ENCODE data around the gene PIGM. TPM values are rescaled to one million over a fixed set of nuclear protein-coding genes. Genes with fewer than 3 reads are reported as not detected.

The PIGM gene
- total RNA-seq, 1 donor from 2014 or later, result 7.7 TPM

DNA sequence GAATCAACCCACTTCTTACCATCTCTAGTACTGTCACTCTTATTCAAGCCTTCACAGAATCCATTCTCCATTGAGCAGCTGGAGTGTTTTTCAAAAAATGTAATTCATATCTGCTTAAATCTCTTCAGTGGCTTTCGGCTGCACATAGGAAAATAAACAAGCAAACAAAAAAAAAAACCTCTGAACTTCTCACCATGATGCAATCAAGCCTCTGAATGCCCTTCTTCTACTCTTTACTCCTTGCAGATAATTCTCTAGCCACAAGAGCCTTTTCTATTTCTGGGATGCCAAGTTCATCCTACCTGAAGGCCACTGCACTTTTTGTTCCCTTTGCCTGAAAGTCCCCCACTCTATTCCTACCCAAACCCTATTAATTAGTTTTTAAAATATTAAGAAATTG, 14.2 kb downstream of the PIGM start:
- no peak for DNase-seq (ENCODE audit: extremely low spot score, unreplicated experiment)
- Mint-ChIP-seq H3K27ac (ENCODE audit: unreplicated experiment) (no peak overlapping the region), H3K4me3 (ENCODE audit: unreplicated experiment) (no peak overlapping the region), H3K9me3 (ENCODE audit: unreplicated experiment) (no peaks in the 10 kb centered on the region), H3K36me3 (ENCODE audit: unreplicated experiment) (no peaks in the 10 kb centered on the region), H3K4me1 (ENCODE audit: unreplicated experiment) (peaks cover 2% of the 10 kb centered on the region), H3K27me3 (ENCODE audit: unreplicated experiment) (peaks cover 55% of the 10 kb centered on the region)
- TF ChIP-seq, protein P1, sequence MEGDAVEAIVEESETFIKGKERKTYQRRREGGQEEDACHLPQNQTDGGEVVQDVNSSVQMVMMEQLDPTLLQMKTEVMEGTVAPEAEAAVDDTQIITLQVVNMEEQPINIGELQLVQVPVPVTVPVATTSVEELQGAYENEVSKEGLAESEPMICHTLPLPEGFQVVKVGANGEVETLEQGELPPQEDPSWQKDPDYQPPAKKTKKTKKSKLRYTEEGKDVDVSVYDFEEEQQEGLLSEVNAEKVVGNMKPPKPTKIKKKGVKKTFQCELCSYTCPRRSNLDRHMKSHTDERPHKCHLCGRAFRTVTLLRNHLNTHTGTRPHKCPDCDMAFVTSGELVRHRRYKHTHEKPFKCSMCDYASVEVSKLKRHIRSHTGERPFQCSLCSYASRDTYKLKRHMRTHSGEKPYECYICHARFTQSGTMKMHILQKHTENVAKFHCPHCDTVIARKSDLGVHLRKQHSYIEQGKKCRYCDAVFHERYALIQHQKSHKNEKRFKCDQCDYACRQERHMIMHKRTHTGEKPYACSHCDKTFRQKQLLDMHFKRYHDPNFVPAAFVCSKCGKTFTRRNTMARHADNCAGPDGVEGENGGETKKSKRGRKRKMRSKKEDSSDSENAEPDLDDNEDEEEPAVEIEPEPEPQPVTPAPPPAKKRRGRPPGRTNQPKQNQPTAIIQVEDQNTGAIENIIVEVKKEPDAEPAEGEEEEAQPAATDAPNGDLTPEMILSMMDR (IDR thresholded peaks at IDR 0.05), result no peak

DNA sequence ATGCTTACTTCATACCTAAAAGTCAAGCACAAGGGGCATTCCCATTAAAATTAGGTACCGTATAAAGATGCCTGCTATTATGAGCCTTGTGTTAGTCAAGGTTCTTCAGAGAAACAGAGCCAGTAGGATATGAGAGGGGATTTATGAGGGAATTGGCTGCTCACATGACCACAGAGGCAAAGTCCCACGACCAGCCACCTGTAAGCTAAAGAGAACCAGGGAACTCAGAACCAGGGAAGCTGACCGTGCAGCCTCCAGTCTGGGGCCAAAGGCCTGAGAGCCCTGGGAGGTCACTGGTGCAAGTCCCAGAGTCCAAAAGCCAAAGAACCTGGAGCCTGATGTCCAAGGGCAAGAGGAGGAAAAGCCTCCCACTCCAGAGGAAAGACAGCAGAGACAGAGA, 20.0 kb downstream of the PIGM start:
- Mint-ChIP-seq H3K27me3 (ENCODE audit: unreplicated experiment) (peaks cover 62% of the 10 kb centered on the region), H3K4me1 (ENCODE audit: unreplicated experiment) (no peaks in the 10 kb centered on the region), H3K36me3 (ENCODE audit: unreplicated experiment) (no peaks in the 10 kb centered on the region), H3K4me3 (ENCODE audit: unreplicated experiment) (no peak overlapping the region), H3K27ac (ENCODE audit: unreplicated experiment) (no peak overlapping the region), H3K9me3 (ENCODE audit: unreplicated experiment) (no peaks in the 10 kb centered on the region)
- TF ChIP-seq, protein P1 (IDR thresholded peaks at IDR 0.05), result no peak
- no peak for DNase-seq (ENCODE audit: extremely low spot score, unreplicated experiment)

DNA sequence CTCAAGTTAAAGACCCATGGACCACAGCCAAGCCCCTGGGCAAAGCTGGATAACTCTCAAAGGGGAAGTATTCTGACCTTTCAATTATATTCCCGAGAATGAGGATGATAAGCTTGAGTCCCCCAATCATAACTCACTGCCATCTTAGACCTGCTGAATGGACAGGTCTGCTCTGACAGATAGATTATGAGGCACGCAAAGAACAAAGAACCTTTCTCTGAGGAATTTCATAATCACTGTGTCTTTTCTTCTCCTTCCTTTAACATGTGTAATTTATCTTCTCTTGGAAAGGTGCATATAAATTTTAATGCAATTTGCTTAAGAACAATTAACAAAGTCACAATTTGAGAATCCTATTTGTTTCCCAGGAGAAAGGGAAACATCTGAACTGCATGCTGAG, 22.0 kb downstream of the PIGM start:
- no peak overlapping the region for H3K27ac Mint-ChIP-seq (ENCODE audit: unreplicated experiment)
- H3K27me3 Mint-ChIP-seq (ENCODE audit: unreplicated experiment), result peaks cover 56% of the 10 kb centered on the region
- no peaks in the 10 kb centered on the region for H3K9me3 Mint-ChIP-seq (ENCODE audit: unreplicated experiment)
- H3K4me3 Mint-ChIP-seq (ENCODE audit: unreplicated experiment), result no peak overlapping the region
- H3K36me3 Mint-ChIP-seq (ENCODE audit: unreplicated experiment), result no peaks in the 10 kb centered on the region
- H3K4me1 Mint-ChIP-seq (ENCODE audit: unreplicated experiment), result no peaks in the 10 kb centered on the region
- no peak for DNase-seq (ENCODE audit: extremely low spot score, unreplicated experiment)
- TF ChIP-seq, protein P1 (IDR thresholded peaks at IDR 0.05), result no peak

DNA sequence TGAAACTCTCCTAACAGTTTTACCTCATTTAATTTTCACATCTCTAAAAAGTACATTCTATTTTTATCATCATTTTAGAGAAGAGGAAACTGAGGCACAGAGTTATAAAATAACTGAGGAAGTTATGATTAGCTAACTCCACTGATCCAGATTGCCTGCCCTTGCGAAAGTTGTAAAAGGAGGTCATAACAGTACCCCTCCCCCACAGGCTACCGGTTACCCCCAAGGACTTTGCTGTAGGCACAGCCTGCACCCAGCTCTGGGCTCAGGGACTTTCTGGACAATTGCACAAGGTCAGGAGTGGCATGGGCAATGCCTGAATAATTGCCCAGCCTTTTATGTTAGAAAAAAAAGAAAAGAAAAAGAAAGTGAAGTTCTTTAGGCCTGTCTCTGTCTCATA, 22.7 kb downstream of the PIGM start:
- no peak for DNase-seq (ENCODE audit: extremely low spot score, unreplicated experiment)
- H3K27ac Mint-ChIP-seq (ENCODE audit: unreplicated experiment), result no peak overlapping the region
- H3K4me1 Mint-ChIP-seq (ENCODE audit: unreplicated experiment), result no peaks in the 10 kb centered on the region
- H3K9me3 Mint-ChIP-seq (ENCODE audit: unreplicated experiment), result no peaks in the 10 kb centered on the region
- H3K27me3 Mint-ChIP-seq (ENCODE audit: unreplicated experiment), result peaks cover 52% of the 10 kb centered on the region
- H3K4me3 Mint-ChIP-seq (ENCODE audit: unreplicated experiment), result no peak overlapping the region
- TF ChIP-seq, protein P1 (IDR thresholded peaks at IDR 0.05), result no peak
- H3K36me3 Mint-ChIP-seq (ENCODE audit: unreplicated experiment), result no peaks in the 10 kb centered on the region

DNA sequence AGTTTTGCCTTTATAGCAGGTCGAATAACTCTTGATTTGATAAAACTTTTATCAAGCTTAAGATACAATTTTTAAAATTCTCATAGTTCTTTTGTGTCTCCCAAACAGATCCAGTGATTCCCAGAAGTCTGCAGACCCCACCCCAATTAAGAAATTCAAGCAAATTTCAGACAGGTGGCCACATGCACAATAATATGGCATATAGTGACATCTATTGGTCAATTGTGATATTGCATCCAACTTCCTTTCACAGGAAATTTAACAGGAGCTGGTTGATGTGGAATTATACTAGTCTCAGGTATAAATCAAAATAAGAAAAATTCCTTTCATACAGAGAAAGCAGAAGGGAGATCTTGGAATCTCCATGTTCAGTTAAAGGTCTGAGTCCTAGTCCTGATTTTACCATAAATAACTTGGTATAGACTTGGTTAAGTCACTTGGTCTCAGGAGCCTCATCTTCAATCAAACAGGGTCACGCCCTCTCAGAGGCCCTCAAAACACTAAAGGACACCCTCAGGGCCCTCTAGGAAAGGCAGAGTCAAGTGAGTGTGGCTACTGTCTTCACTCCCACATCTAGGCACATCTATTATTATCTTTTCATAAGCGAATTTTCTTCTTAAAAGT, 24.1 kb downstream of the PIGM start:
- no peak overlapping the region for H3K4me3 Mint-ChIP-seq (ENCODE audit: unreplicated experiment)
- no peak overlapping the region for H3K27ac Mint-ChIP-seq (ENCODE audit: unreplicated experiment)
- peaks cover 44% of the 10 kb centered on the region for H3K27me3 Mint-ChIP-seq (ENCODE audit: unreplicated experiment)
- no peaks in the 10 kb centered on the region for H3K4me1 Mint-ChIP-seq (ENCODE audit: unreplicated experiment)
- H3K36me3 Mint-ChIP-seq (ENCODE audit: unreplicated experiment), result no peaks in the 10 kb centered on the region
- TF ChIP-seq, protein P1 (IDR thresholded peaks at IDR 0.05), result peak; percentile 76
- no peaks in the 10 kb centered on the region for H3K9me3 Mint-ChIP-seq (ENCODE audit: unreplicated experiment)
- no peak for DNase-seq (ENCODE audit: extremely low spot score, unreplicated experiment)
